AG09309 (cell line): ENCODE data around the gene RABGAP1L.

ENCODE experiments used
- DNase-seq: peaks from one replicate; pipeline ENCODE4 v3.0.0-alpha.2; 2010; ENCODE audit warnings: low read depth
- H3K4me3 ChIP-seq: 2 replicates; pipeline ENCODE4 v1.5.1; 2011; ENCODE audit warnings: mild to moderate bottlenecking, low read depth, low read length, moderate library complexity; ENCODE audit not compliant: control insufficient read depth
- TF ChIP-seq, protein P1 (sequence below): IDR thresholded peaks from 2 replicates; pipeline ENCODE4 v1.5.1; 2011; ENCODE audit warnings: mild to moderate bottlenecking, low read depth, low read length, inconsistent platforms; ENCODE audit not compliant: insufficient read depth, control insufficient read depth; ENCODE audit errors: missing control alignments

The RABGAP1L gene

GRCh38 chr1:174769961-174770549, 610.7 kb downstream of the RABGAP1L start:
- peak; percentile 23 for DNase-seq
- H3K4me3 ChIP-seq, result no peak overlapping the region
- TF ChIP-seq, protein P1, sequence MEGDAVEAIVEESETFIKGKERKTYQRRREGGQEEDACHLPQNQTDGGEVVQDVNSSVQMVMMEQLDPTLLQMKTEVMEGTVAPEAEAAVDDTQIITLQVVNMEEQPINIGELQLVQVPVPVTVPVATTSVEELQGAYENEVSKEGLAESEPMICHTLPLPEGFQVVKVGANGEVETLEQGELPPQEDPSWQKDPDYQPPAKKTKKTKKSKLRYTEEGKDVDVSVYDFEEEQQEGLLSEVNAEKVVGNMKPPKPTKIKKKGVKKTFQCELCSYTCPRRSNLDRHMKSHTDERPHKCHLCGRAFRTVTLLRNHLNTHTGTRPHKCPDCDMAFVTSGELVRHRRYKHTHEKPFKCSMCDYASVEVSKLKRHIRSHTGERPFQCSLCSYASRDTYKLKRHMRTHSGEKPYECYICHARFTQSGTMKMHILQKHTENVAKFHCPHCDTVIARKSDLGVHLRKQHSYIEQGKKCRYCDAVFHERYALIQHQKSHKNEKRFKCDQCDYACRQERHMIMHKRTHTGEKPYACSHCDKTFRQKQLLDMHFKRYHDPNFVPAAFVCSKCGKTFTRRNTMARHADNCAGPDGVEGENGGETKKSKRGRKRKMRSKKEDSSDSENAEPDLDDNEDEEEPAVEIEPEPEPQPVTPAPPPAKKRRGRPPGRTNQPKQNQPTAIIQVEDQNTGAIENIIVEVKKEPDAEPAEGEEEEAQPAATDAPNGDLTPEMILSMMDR, result peak; percentile 69

DNA sequence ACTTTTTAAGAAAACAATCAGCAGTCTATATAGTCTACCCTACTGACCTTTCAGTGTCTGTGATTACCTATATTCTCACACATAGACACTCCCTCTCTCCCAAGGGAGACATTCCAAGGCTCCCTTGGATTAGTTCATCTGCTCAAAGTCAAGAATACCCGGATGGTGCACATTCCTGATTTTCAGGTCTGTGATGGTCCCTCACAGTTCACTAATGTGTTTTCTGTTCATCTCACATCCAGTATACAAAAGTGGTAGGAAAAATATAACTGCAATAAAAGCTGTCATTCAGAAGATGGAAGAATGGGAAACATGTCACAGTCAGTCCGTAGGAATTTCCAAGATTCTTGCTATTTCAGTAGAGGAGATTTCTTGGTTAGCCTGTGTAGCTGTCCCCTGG, 616.3 kb downstream of the RABGAP1L start:
- TF ChIP-seq, protein P1, result no peak
- no peak for DNase-seq
- no peak overlapping the region for H3K4me3 ChIP-seq

- TF ChIP-seq, protein P1, result no peak
- DNase-seq, result no peak
- no peak overlapping the region for H3K4me3 ChIP-seq
Measured at GRCh38 chr1:174777262-174777661, 617.9 kb downstream of the RABGAP1L start.

DNA sequence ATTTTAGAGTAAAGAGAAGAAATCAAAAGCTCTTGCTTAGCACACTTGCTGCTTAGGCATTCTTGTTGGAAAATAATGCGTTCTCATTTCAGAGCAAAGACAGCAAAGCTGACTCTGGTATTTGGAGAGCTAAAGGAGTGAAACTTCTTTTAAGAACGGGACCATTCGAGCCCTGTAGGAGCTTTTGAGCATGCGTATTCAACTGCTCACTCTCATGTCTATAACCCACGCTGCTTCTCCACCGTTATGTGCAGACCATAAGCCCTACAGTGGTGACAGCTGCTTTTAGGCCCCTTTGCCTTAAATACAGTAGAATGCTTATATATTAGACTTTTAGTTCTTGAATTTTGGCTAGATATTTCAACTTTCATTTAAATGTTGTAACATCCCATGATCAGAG, 626.2 kb downstream of the RABGAP1L start:
- no peak for DNase-seq
- no peak overlapping the region for H3K4me3 ChIP-seq
- TF ChIP-seq, protein P1, result no peak

- DNase-seq, result no peak
- H3K4me3 ChIP-seq, result no peak overlapping the region
- TF ChIP-seq, protein P1, result no peak
Measured at GRCh38 chr1:174786358-174786757, 627.0 kb downstream of the RABGAP1L start.

- TF ChIP-seq, protein P1, result no peak
Measured at GRCh38 chr1:174786760-174787159, 627.4 kb downstream of the RABGAP1L start.

More at GRCh38 chr1:174786760-174787159, 627.4 kb downstream of the RABGAP1L start:
- no peak overlapping the region for H3K4me3 ChIP-seq
- no peak for DNase-seq
